ENCODE results near the gene TPRA1. TPM values are rescaled to one million over a fixed set of nuclear protein-coding genes. Genes with fewer than 3 reads are reported as not detected.
A peak's percentile ranks its signal among the peaks of the same experiment; 100 is the strongest.

The TPRA1 gene
- total RNA-seq, 1 experiment from 2014 or later, result 36.9 TPM

- H3K4me1 ChIP-seq (ENCODE audit: low read length), result peaks cover 5% of the 10 kb centered on the region
- peaks cover 16% of the 10 kb centered on the region; the same call in 1 of the 2 replicates for H4K20me1 ChIP-seq (ENCODE audit: insufficient read depth, low read depth, low read length)
- H3K27ac ChIP-seq (ENCODE audit: low read length), result no peak overlapping the region
- H3K9ac ChIP-seq (ENCODE audit: low read length), result no peak overlapping the region
- H3K27me3 ChIP-seq (ENCODE audit: low read length), result no peaks in the 10 kb centered on the region
- no peak for DNase-seq
- H3K9me2 ChIP-seq (replicated peaks; ENCODE audit: insufficient read depth, low read length), result no peaks in the 10 kb centered on the region
- H3K9me3 ChIP-seq (ENCODE audit: low read length), result no peaks in the 10 kb centered on the region
- no peaks in the 10 kb centered on the region for H3K79me2 ChIP-seq (ENCODE audit: low read length)
- H3K4me2 ChIP-seq (ENCODE audit: low read depth, low read length, poor library complexity, severe bottlenecking), result no peak overlapping the region
- no peak overlapping the region for H2AFZ ChIP-seq (ENCODE audit: low read length)
- no peak overlapping the region for H3K4me3 ChIP-seq (ENCODE audit: low read length)
- H3K36me3 ChIP-seq (ENCODE audit: insufficient read depth, low read length), result peaks cover 22% of the 10 kb centered on the region; the same call in 1 of the 2 replicates
These were observed 17.8 kb downstream of the TPRA1 start for GRCh38 chr3:127572735-127573134.

- Histone ChIP-seq H3K36me3 (ENCODE audit: insufficient read depth, low read length) (peaks cover 22% of the 10 kb centered on the region; the same call in 1 of the 2 replicates), H3K79me2 (ENCODE audit: low read length) (no peaks in the 10 kb centered on the region), H4K20me1 (ENCODE audit: insufficient read depth, low read depth, low read length) (peaks cover 16% of the 10 kb centered on the region; the same call in 1 of the 2 replicates), H2AFZ (ENCODE audit: low read length) (no peak overlapping the region), H3K4me2 (ENCODE audit: low read depth, low read length, poor library complexity, severe bottlenecking) (no peak overlapping the region), H3K27ac (ENCODE audit: low read length) (no peak overlapping the region), H3K9me2 (replicated peaks; ENCODE audit: insufficient read depth, low read length) (no peaks in the 10 kb centered on the region), H3K4me3 (ENCODE audit: low read length) (no peak overlapping the region), H3K9me3 (ENCODE audit: low read length) (no peaks in the 10 kb centered on the region), H3K4me1 (ENCODE audit: low read length) (peaks cover 5% of the 10 kb centered on the region), H3K27me3 (ENCODE audit: low read length) (no peaks in the 10 kb centered on the region), H3K9ac (ENCODE audit: low read length) (no peak overlapping the region)
- DNase-seq, result no peak
These were observed 18.3 kb downstream of the TPRA1 start for GRCh38 chr3:127572186-127572585.

- Histone ChIP-seq H3K4me2 (ENCODE audit: low read depth, low read length, poor library complexity, severe bottlenecking) (no peak overlapping the region), H3K27ac (ENCODE audit: low read length) (no peak overlapping the region), H3K27me3 (ENCODE audit: low read length) (no peaks in the 10 kb centered on the region), H3K4me3 (ENCODE audit: low read length) (no peak overlapping the region), H3K9me3 (ENCODE audit: low read length) (no peaks in the 10 kb centered on the region), H3K9me2 (replicated peaks; ENCODE audit: insufficient read depth, low read length) (no peaks in the 10 kb centered on the region), H4K20me1 (ENCODE audit: insufficient read depth, low read depth, low read length) (peaks cover 11% of the 10 kb centered on the region; the same call in 1 of the 2 replicates), H3K4me1 (ENCODE audit: low read length) (peaks cover 5% of the 10 kb centered on the region), H3K79me2 (ENCODE audit: low read length) (no peaks in the 10 kb centered on the region), H2AFZ (ENCODE audit: low read length) (no peak overlapping the region), H3K9ac (ENCODE audit: low read length) (no peak overlapping the region), H3K36me3 (ENCODE audit: insufficient read depth, low read length) (peaks cover 22% of the 10 kb centered on the region; the same call in 1 of the 2 replicates)
- no peak for DNase-seq
These were observed 20.0 kb downstream of the TPRA1 start for GRCh38 chr3:127570520-127570919.

GRCh38 chr3:127569160-127569559 is 21.4 kb downstream of the TPRA1 start:
- H3K9me2 ChIP-seq (replicated peaks; ENCODE audit: insufficient read depth, low read length), result no peaks in the 10 kb centered on the region
- H3K4me1 ChIP-seq (ENCODE audit: low read length), result no peaks in the 10 kb centered on the region
- no peak for DNase-seq
- peaks cover 16% of the 10 kb centered on the region; the same call in 1 of the 2 replicates for H3K36me3 ChIP-seq (ENCODE audit: insufficient read depth, low read length)
- H2AFZ ChIP-seq (ENCODE audit: low read length), result no peak overlapping the region
- H3K9ac ChIP-seq (ENCODE audit: low read length), result no peak overlapping the region
- H4K20me1 ChIP-seq (ENCODE audit: insufficient read depth, low read depth, low read length), result peaks cover 8% of the 10 kb centered on the region; the same call in 1 of the 2 replicates
- H3K4me3 ChIP-seq (ENCODE audit: low read length), result no peak overlapping the region
- H3K4me2 ChIP-seq (ENCODE audit: low read depth, low read length, poor library complexity, severe bottlenecking), result no peak overlapping the region
- H3K27ac ChIP-seq (ENCODE audit: low read length), result no peak overlapping the region
- H3K9me3 ChIP-seq (ENCODE audit: low read length), result no peaks in the 10 kb centered on the region
- no peaks in the 10 kb centered on the region for H3K27me3 ChIP-seq (ENCODE audit: low read length)
- no peaks in the 10 kb centered on the region for H3K79me2 ChIP-seq (ENCODE audit: low read length)

GRCh38 chr3:127568586-127568985 is 21.9 kb downstream of the TPRA1 start:
- no peak overlapping the region for H3K4me3 ChIP-seq (ENCODE audit: low read length)
- H3K9me2 ChIP-seq (replicated peaks; ENCODE audit: insufficient read depth, low read length), result no peaks in the 10 kb centered on the region
- H3K9ac ChIP-seq (ENCODE audit: low read length), result no peak overlapping the region

GRCh38 chr3:127566833-127567232 is 23.7 kb downstream of the TPRA1 start:
- H2AFZ ChIP-seq (ENCODE audit: low read length), result no peak overlapping the region
- no peaks in the 10 kb centered on the region for H3K36me3 ChIP-seq (ENCODE audit: insufficient read depth, low read length)
- no peaks in the 10 kb centered on the region for H3K4me1 ChIP-seq (ENCODE audit: low read length)
- no peak overlapping the region for H3K4me3 ChIP-seq (ENCODE audit: low read length)
- no peaks in the 10 kb centered on the region for H3K79me2 ChIP-seq (ENCODE audit: low read length)
- H3K4me2 ChIP-seq (ENCODE audit: low read depth, low read length, poor library complexity, severe bottlenecking), result no peak overlapping the region
- no peak overlapping the region for H3K27ac ChIP-seq (ENCODE audit: low read length)
- DNase-seq, result no peak
- H3K9me2 ChIP-seq (replicated peaks; ENCODE audit: insufficient read depth, low read length), result no peaks in the 10 kb centered on the region
- H3K9ac ChIP-seq (ENCODE audit: low read length), result no peak overlapping the region
- H3K27me3 ChIP-seq (ENCODE audit: low read length), result no peaks in the 10 kb centered on the region
- no peaks in the 10 kb centered on the region for H3K9me3 ChIP-seq (ENCODE audit: low read length)
- H4K20me1 ChIP-seq (ENCODE audit: insufficient read depth, low read depth, low read length), result no peaks in the 10 kb centered on the region

More at GRCh38 chr3:127568586-127568985, 21.9 kb downstream of the TPRA1 start:
- Histone ChIP-seq H3K79me2 (ENCODE audit: low read length) (no peaks in the 10 kb centered on the region), H3K27me3 (ENCODE audit: low read length) (no peaks in the 10 kb centered on the region), H3K4me2 (ENCODE audit: low read depth, low read length, poor library complexity, severe bottlenecking) (no peak overlapping the region), H3K9me3 (ENCODE audit: low read length) (no peaks in the 10 kb centered on the region), H3K36me3 (ENCODE audit: insufficient read depth, low read length) (peaks cover 10% of the 10 kb centered on the region; the same call in 1 of the 2 replicates), H4K20me1 (ENCODE audit: insufficient read depth, low read depth, low read length) (0 out of 2 replicates have a peak, but pooled peaks cover 3% of the 10 kb centered on the region), H3K4me1 (ENCODE audit: low read length) (no peaks in the 10 kb centered on the region), H2AFZ (ENCODE audit: low read length) (no peak overlapping the region), H3K27ac (ENCODE audit: low read length) (no peak overlapping the region)
- no peak for DNase-seq

- Histone ChIP-seq H4K20me1 (ENCODE audit: insufficient read depth, low read depth, low read length) (no peaks in the 10 kb centered on the region), H3K79me2 (ENCODE audit: low read length) (no peaks in the 10 kb centered on the region), H3K4me3 (ENCODE audit: low read length) (no peak overlapping the region), H3K27me3 (ENCODE audit: low read length) (no peaks in the 10 kb centered on the region), H3K9ac (ENCODE audit: low read length) (no peak overlapping the region), H3K27ac (ENCODE audit: low read length) (no peak overlapping the region), H3K36me3 (ENCODE audit: insufficient read depth, low read length) (no peaks in the 10 kb centered on the region), H3K4me1 (ENCODE audit: low read length) (no peaks in the 10 kb centered on the region), H3K9me3 (ENCODE audit: low read length) (no peaks in the 10 kb centered on the region), H3K9me2 (replicated peaks; ENCODE audit: insufficient read depth, low read length) (no peaks in the 10 kb centered on the region), H3K4me2 (ENCODE audit: low read depth, low read length, poor library complexity, severe bottlenecking) (no peak overlapping the region), H2AFZ (ENCODE audit: low read length) (no peak overlapping the region)
- DNase-seq, result no peak
These were observed 24.8 kb downstream of the TPRA1 start for GRCh38 chr3:127565711-127566110.

GRCh38 chr3:127560051-127560787 is 30.3 kb downstream of the TPRA1 start:
- no peaks in the 10 kb centered on the region for H3K36me3 ChIP-seq (ENCODE audit: insufficient read depth, low read length)
- H3K79me2 ChIP-seq (ENCODE audit: low read length), result no peaks in the 10 kb centered on the region
- DNase-seq, result peak; percentile 77
- no peaks in the 10 kb centered on the region for H3K4me1 ChIP-seq (ENCODE audit: low read length)
- H2AFZ ChIP-seq (ENCODE audit: low read length), result peak overlapping the region; percentile 73
- no peaks in the 10 kb centered on the region for H3K27me3 ChIP-seq (ENCODE audit: low read length)
- no peak overlapping the region for H3K4me2 ChIP-seq (ENCODE audit: low read depth, low read length, poor library complexity, severe bottlenecking)
- no peaks in the 10 kb centered on the region for H4K20me1 ChIP-seq (ENCODE audit: insufficient read depth, low read depth, low read length)
- H3K9me3 ChIP-seq (ENCODE audit: low read length), result peaks cover 7% of the 10 kb centered on the region
- H3K9me2 ChIP-seq (replicated peaks; ENCODE audit: insufficient read depth, low read length), result no peaks in the 10 kb centered on the region
- H3K4me3 ChIP-seq (ENCODE audit: low read length), result peak overlapping the region; percentile 37; the same call in 1 of the 2 replicates
- no peak overlapping the region for H3K27ac ChIP-seq (ENCODE audit: low read length)
- no peak overlapping the region for H3K9ac ChIP-seq (ENCODE audit: low read length)
